HG03378 (cell line): ENCODE results near the gene ELAVL2.
A peak's percentile ranks its signal among the peaks of the same experiment; 100 is the strongest.

Source experiments
- ATAC-seq: cut with Tn5 transposase; IDR thresholded peaks from one replicate; pipeline ENCODE4 v1.9.1; 2021; ENCODE audit warnings: mild to moderate bottlenecking, moderate library complexity; ENCODE audit not compliant: unreplicated experiment

ELAVL2 gene

GRCh38 chr9:23826120-23826629, at the start of gene ELAVL2:
ELAVL2 (minus strand) TSS chr9:23826240; CDS start chr9:23762234, 64,006 bp downstream.
- peak; percentile 50 for ATAC-seq

GRCh38 chr9:23858234-23858633, 32.2 kb upstream of the ELAVL2 start:
- ATAC-seq: no peak

- no peak for ATAC-seq
These were observed 30.0 kb upstream of the ELAVL2 start for GRCh38 chr9:23855873-23856604.

- ATAC-seq: no peak
These were observed 24.9 kb upstream of the ELAVL2 start for GRCh38 chr9:23850690-23851629.

DNA sequence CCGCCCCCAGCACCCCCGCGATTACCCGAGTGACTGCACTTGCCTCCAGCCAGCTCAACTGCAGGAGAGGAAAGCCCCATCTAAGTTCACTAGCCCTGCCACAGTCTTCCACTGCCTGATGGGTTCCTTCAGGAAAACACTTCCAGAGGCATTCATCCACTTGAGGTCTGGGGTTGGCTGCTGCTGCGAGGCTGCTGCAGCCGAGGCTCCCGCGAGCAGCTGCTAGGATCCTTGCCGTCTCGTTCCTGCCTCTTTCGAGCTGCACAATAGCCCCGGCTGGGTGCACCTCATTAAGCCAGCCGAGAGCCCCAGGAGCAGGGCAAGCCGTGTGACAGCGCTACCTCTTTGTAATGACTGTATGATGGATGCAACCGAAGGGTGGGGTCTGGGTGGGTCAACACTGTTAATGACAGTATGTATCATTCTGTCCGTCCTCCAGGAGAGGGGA, 24.2 kb upstream of the ELAVL2 start:
- no peak for ATAC-seq

DNA sequence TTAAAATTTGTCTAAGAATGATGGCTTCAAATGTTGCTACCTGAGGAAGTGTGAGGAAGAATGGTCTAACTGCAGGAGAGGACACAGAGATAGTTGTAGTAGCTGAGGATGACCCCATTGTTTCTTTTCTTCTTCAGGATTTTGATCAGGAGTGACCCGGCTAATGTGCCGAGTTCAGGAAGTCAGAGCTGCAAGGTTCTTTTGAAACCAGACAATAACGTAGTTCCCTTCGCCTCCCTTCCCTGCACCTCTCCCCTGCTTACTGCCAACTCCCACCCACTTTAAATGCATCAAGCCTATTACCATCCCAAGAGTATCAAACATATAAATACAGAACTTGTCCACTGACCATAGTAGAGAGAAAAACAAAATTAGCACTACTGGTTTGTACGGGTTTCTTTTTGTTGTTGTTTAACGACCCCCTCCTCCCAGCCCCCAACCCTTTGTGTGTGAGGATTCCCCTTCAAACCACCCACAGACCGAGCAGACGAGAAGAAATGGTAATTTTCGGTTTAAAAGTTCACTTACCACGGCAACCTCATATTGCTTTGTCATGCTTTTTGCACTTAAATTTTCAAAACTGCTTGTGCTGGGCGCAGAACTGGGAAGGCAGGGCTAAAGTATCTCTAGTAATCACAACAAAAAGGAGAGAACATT, 23.5 kb upstream of the ELAVL2 start:
- ATAC-seq: no peak

DNA sequence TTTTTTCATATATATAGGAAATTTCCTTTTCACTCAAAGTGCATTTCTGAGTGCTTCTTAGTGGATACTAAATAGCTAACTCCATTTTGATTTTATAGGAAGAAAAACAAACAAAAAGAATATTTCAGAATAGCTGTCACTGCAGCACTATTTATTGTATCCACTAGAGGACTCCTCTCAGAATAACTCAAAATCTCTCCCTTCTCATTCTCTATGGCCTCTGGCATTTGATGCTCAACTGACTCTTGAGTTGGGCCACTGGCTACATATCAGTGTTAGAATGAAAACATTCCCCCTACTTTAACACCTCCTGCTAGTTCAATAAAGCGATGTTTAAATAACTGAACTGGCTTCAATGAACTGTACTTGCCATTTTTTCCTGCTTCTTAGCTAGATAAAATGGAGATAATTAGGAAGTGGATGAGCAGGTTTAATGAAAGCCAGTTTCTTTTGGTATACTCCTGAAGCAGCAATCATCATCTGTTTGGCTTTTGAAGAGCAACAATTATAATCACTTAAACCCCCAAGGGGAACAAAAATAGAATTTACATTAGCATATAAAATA, 16.6 kb upstream of the ELAVL2 start:
- ATAC-seq: no peak

DNA sequence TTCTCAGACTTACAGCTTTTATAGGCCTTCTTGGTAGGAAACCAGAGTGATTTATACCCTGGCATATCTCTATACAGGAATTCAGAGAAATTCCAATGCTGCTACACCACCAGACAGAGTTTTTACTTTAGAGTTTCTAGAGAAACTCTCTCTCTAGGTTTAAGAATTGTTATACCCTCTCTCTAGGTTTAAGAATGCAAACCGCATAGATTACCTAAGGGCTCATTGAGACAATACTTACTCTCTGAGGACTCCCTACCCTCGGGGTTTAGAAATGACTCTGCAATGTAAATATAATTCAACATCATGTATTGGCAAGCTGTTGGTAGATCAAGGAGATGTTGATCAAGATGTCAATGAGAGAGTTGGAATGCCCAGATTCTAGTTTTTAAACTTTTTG, 15.3 kb upstream of the ELAVL2 start:
- no peak for ATAC-seq

DNA sequence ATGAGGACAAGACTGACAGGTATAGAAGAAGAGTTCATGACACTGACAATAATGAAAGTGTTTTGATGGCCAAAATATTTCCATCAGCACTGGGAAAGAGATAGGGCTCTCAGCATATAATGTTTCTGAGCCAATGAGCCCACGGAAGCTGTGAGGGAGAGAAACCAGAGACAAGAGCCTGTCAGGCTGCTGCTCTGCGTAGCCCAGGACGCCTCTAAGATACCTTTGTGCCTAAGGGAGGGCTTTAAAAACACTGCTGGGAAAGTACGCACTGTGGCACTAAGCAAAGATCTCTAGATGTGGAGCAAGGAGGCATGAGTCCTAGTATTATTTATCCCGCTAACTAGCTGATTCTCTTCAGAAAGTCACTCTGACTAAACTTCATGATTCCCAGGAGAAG, 11.0 kb upstream of the ELAVL2 start:
- no peak for ATAC-seq

- no peak for ATAC-seq
These were observed 5.1 kb upstream of the ELAVL2 start for GRCh38 chr9:23830929-23831730.

GRCh38 chr9:23830476-23830805, 4.4 kb upstream of the ELAVL2 start:
- no peak for ATAC-seq

DNA sequence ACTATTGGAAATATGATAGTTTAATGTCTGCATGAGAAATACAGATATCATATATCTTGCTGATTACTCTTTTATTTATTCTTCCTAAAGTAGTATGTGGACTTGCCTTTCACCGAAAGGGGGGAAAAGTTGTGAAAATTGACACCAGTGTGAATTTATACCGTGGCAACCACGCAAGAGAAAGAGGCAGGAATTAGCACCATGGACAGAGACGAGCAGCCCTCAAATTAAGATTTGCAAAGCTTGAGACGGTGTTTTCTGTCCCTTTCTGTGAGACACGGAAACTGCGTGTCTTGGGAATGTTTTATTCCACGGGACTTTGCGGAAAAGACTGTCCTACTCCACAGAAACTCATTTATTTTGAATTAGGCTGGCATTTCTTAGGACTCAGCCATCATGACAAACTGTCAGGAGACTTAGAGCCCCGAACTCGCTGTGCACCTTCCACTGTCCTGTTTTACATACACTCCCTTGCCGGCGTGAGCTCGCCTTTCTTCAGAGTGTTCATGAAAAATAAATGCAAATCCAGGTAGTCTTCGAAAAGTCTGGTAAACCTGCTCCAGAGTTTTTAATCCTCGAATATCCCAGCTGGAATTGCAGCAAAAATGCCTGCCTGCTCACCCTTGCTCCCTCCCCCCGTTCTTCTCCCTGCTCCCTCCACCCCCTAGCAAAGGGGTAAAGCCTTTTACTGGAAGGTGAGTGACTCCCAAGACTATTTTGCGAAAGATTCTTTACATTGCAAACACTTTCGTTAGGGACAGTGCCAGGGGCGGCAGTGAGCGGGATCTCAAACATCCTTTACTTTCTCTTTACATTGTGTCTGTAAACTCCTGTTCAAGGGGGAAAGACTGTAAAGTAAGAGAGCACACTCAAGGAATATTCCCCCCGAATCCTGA, 3.8 kb upstream of the ELAVL2 start:
- ATAC-seq: no peak

- ATAC-seq: no peak
These were observed 340 bp downstream of the ELAVL2 start for GRCh38 chr9:23825700-23826099.

- ATAC-seq: no peak
These were observed 1.0 kb downstream of the ELAVL2 start for GRCh38 chr9:23824830-23825591.

GRCh38 chr9:23823986-23824829, 1.8 kb downstream of the ELAVL2 start:
- ATAC-seq: no peak

- ATAC-seq: no peak
These were observed 2.8 kb downstream of the ELAVL2 start for GRCh38 chr9:23823269-23823668.
